A549 (cell line): ENCODE measurements around the gene SLCO1B1. TPM values are rescaled to one million over a fixed set of nuclear protein-coding genes. Genes with fewer than 3 reads are reported as not detected.

ENCODE experiments used
- ATAC-seq, 2 experiments: fragments of 200-7000 bp in 1 of 2; fragments of >200 bp in 1 of 2; cut with Nextera tagmentation in 1 of 2; cut with Tn5 transposase in 1 of 2; 3 replicates each; pipeline versions ENCODE4 v1.8.0 to v1.9.1; 2018 to 2020; ENCODE audit warnings: mild to moderate bottlenecking in 1 of 2, moderate library complexity in 1 of 2
- CTCF ChIA-PET: fragments of 300-600 bp; sonication (Branson Sonifier 250); formaldehyde crosslinking; extraction: SDS; loops from one replicate; lab custom pipeline; 2021; ENCODE audit warnings: antibody characterized with exemption, inconsistent platforms; lab: Yijun Ruan, JAX
- POLR2A ChIA-PET: fragments of 350-600 bp; formaldehyde crosslinking; extraction: SDS; loops from one replicate; lab custom pipeline; 2021; ENCODE audit warnings: antibody characterized with exemption, inconsistent platforms; lab: Yijun Ruan, JAX
- DNase-seq, 2 experiments: peaks; one replicate each; pipeline versions ENCODE4 v3.0.0 to v3.0.0-alpha.2; 2011 to 2016; ENCODE audit warnings: low read depth in 1 of 2, low spot score in 1 of 2
- FAIRE-seq: peaks from 2 replicates; lab custom pipeline; 2011; peaks lifted over from hg19 to GRCh38; lab: Jason Lieb, UNC
- H3K27ac ChIP-seq, 2 experiments: fragments of >200 bp; sonication (Bioruptor Twin); formaldehyde crosslinking; 3 replicates each; pipeline ENCODE4 v1.5.1; 2016 to 2017
- H3K4me1 ChIP-seq: fragments of >200 bp; sonication (Bioruptor Twin); formaldehyde crosslinking; 3 replicates; pipeline ENCODE4 v1.6.1; 2016
- H3K4me2 ChIP-seq: fragments of >200 bp; sonication (Bioruptor Twin); formaldehyde crosslinking; 3 replicates; pipeline ENCODE4 v1.6.1; 2016
- H3K4me3 ChIP-seq: fragments of >200 bp; sonication (Bioruptor Twin); formaldehyde crosslinking; 3 replicates; pipeline ENCODE4 v1.5.1; 2016
- H3K9me3 ChIP-seq: fragments of >200 bp; sonication (Bioruptor Twin); formaldehyde crosslinking; 3 replicates; pipeline ENCODE4 v1.6.1; 2016
- BHLHE40 ChIP-seq: IDR thresholded peaks from 2 replicates; pipeline ENCODE4 v1.6.1; 2012; ENCODE audit warnings: low read depth, low read length, inconsistent platforms
- CBX8 ChIP-seq: fragments of 200-600 bp; sonication (generic); IDR thresholded peaks from 2 replicates; pipeline ENCODE4 v1.6.1; 2016
- CHD2 ChIP-seq: fragments of 150-350 bp; IDR thresholded peaks from 2 replicates; pipeline ENCODE4 v1.6.1; 2014; ENCODE audit warnings: low read length; ENCODE audit not compliant: partially characterized antibody
- E2F6 ChIP-seq: IDR thresholded peaks from 2 replicates; pipeline ENCODE4 v1.6.1; 2012; ENCODE audit warnings: low read depth, borderline replicate concordance
- EHMT2 ChIP-seq: fragments of 200-600 bp; sonication (generic); IDR thresholded peaks from 2 replicates; pipeline ENCODE4 v1.6.1; 2016; ENCODE audit warnings: antibody characterized with exemption, low read depth, mild to moderate bottlenecking, moderate library complexity
- ELK1 ChIP-seq: fragments of 150-350 bp; IDR thresholded peaks from 2 replicates; pipeline ENCODE4 v1.6.1; 2014; ENCODE audit warnings: low read depth, mild to moderate bottlenecking, low read length
- HMGXB4 ChIP-seq: fragments of 250-450 bp; sonication (Bioruptor Pico); IDR thresholded peaks from 2 replicates; pipeline ENCODE4 v1.5.0; 2021; ENCODE audit warnings: mild to moderate bottlenecking, moderate library complexity, borderline replicate concordance
- HOXA7 ChIP-seq: fragments of 250-450 bp; sonication (Bioruptor Pico); IDR thresholded peaks from 2 replicates; pipeline ENCODE4 v1.5.0; 2020; ENCODE audit warnings: mild to moderate bottlenecking, moderate library complexity
- KDM5A ChIP-seq: fragments of 200-600 bp; sonication (generic); IDR thresholded peaks from 2 replicates; pipeline ENCODE4 v1.6.1; 2016; ENCODE audit warnings: antibody characterized with exemption, mild to moderate bottlenecking
- MAFK ChIP-seq: fragments of 450-650 bp; IDR thresholded peaks from 2 replicates; pipeline ENCODE4 v1.6.1; 2014; ENCODE audit not compliant: partially characterized antibody
- MAX ChIP-seq: IDR thresholded peaks from 2 replicates; pipeline ENCODE4 v1.6.1; 2012
- NPAS2 ChIP-seq: fragments of 250-450 bp; sonication (Bioruptor Pico); IDR thresholded peaks from 2 replicates; pipeline ENCODE4 v1.8.0; 2022; ENCODE audit warnings: mild to moderate bottlenecking, moderate library complexity, borderline replicate concordance
- PBX3 ChIP-seq: IDR thresholded peaks from 2 replicates; pipeline ENCODE4 v1.6.1; 2012
- POLR2A ChIP-seq: IDR thresholded peaks from 2 replicates; pipeline ENCODE4 v1.6.1; 2012; ENCODE audit warnings: mild to moderate bottlenecking, low read length
- RAD21 ChIP-seq, 2 experiments: fragments of >200 bp in 1 of 2; sonication (Bioruptor Twin) in 1 of 2; formaldehyde crosslinking in 1 of 2; IDR thresholded peaks in 1 of 2; conservative IDR thresholded peaks in 1 of 2; 2 replicates in 1 of 2; 3 replicates in 1 of 2; pipeline ENCODE4 v1.6.1; 2012 to 2018; ENCODE audit warnings: inconsistent platforms in 1 of 2
- SMC3 ChIP-seq: fragments of >200 bp; sonication (Bioruptor Twin); formaldehyde crosslinking; IDR thresholded peaks from 3 replicates; pipeline ENCODE4 v1.6.1; 2018; ENCODE audit warnings: inconsistent platforms
- USF2 ChIP-seq: fragments of 450-650 bp; IDR thresholded peaks from 2 replicates; pipeline ENCODE4 v1.6.1; 2014; ENCODE audit warnings: antibody characterized with exemption
- ZFP36 ChIP-seq: fragments of 450-650 bp; IDR thresholded peaks from 2 replicates; pipeline ENCODE4 v1.6.1; 2014; ENCODE audit warnings: borderline replicate concordance; ENCODE audit not compliant: partially characterized antibody
- ZNF302 ChIP-seq: fragments of 250-450 bp; sonication (Bioruptor Pico); IDR thresholded peaks from 2 replicates; pipeline ENCODE4 v1.9.0; 2021; ENCODE audit warnings: inconsistent platforms, mild to moderate bottlenecking, moderate library complexity
- ZSCAN20 ChIP-seq: fragments of 250-450 bp; sonication (Bioruptor Pico); IDR thresholded peaks from 2 replicates; pipeline ENCODE4 v1.8.0; 2022; ENCODE audit warnings: mild to moderate bottlenecking, moderate library complexity
- WGBS: methylation state at CpG from one replicate; pipeline ENCODE4 v1.1.6; 2017; ENCODE audit errors: missing lambda C conversion rate; 5-methylcytosine and 5-hydroxymethylcytosine counted together
- polyA plus RNA-seq, 4 experiments: library from polyadenylated mRNA; depleted of rRNA in 3 of 4; stranded (reverse); fragments of >200 nt; fragmentation: RNase III in 1 of 4; extraction: RNeasy Plus Mini Kit Qiagen cat#74134 plus additional on column Dnase treatment in 1 of 4; gene quantifications; 2 replicates in 3 of 4; 3 replicates in 1 of 4; pipeline ENCODE4 v1.2.3, GENCODE V29; 2011 to 2017

The SLCO1B1 gene
- polyA plus RNA-seq, 2 of the 4 experiments (the other 2 are of a cell fraction), result 2.0 to 2.4 TPM

GRCh38 chr12:21111732-21112131, 19.3 kb upstream of the SLCO1B1 start:
- no peaks in the 10 kb centered on the region for H3K9me3 ChIP-seq
- ATAC-seq, result no peak
- no peak overlapping the region for H3K27ac ChIP-seq
- H3K4me2 ChIP-seq, result no peak overlapping the region
- H3K4me1 ChIP-seq, result no peaks in the 10 kb centered on the region
- TF ChIP-seq E2F6 (no peak), MAFK (peak; percentile 88), PBX3 (no peak)
- POLR2A ChIA-PET, result no interaction called here
- H3K4me3 ChIP-seq, result no peak overlapping the region
- 69% methylated on average over 4 of the region's 4 CpGs for WGBS
- DNase-seq, result no peak
- FAIRE-seq, result no peak
- CTCF ChIA-PET, result no interaction called here

- POLR2A ChIA-PET, result no interaction called here
- no peak for TF ChIP-seq ZNF302 (CRISPR knock-in tag)
- no peak for TF ChIP-seq EHMT2
- no peak for TF ChIP-seq KDM5A
- no peak for TF ChIP-seq RAD21 (conservative IDR thresholded peaks at IDR 0.05 in 1 of 2, IDR thresholded peaks at IDR 0.05 in 1 of 2)
- no peak for TF ChIP-seq BHLHE40
- TF ChIP-seq POLR2A, result no peak
- no peak for TF ChIP-seq MAX
- TF ChIP-seq E2F6, result no peak
- no peak for TF ChIP-seq HMGXB4 (CRISPR knock-in tag)
- TF ChIP-seq, all 56 proteins: peak for 0
- ATAC-seq (no peak), DNase-seq (no peak), FAIRE-seq (no peak)
- 89% methylated on average over 7 of the region's 7 CpGs for WGBS
- peaks cover 4% of the 10 kb centered on the region for H3K4me1 ChIP-seq
- H3K27ac ChIP-seq, result no peak overlapping the region
- H3K4me2 ChIP-seq, result no peak overlapping the region
- no peak overlapping the region for H3K4me3 ChIP-seq
- 0 out of 3 replicates have a peak, but pooled peaks cover 3% of the 10 kb centered on the region for H3K9me3 ChIP-seq
- CTCF ChIA-PET, result no interaction called here
Measured at GRCh38 chr12:21113266-21113665, 17.7 kb upstream of the SLCO1B1 start.

GRCh38 chr12:21117995-21118394, 13.0 kb upstream of the SLCO1B1 start:
- peak overlapping the region; percentile 63 to 78; a peak in 5 of 6 replicates for H3K27ac ChIP-seq
- ATAC-seq, result no peak
- TF ChIP-seq HOXA7 (CRISPR knock-in tag) (no peak), USF2 (no peak), NPAS2 (CRISPR knock-in tag) (no peak), CHD2 (no peak), ZFP36 (no peak), CBX8 (no peak), ZSCAN20 (CRISPR knock-in tag) (no peak), ELK1 (no peak), SMC3 (no peak), HMGXB4 (CRISPR knock-in tag) (no peak)
- POLR2A ChIA-PET, result no interaction called here
- H3K4me2 ChIP-seq, result no peak overlapping the region; the same call in 2 of the 3 replicates
- FAIRE-seq, result no peak
- DNase-seq, result no peak
- H3K4me3 ChIP-seq, result no peak overlapping the region
- WGBS, result 83% methylated on average over 3 of the region's 3 CpGs
- peaks cover 17% of the 10 kb centered on the region for H3K4me1 ChIP-seq
- H3K9me3 ChIP-seq, result 0 out of 3 replicates have a peak, but pooled peaks cover 5% of the 10 kb centered on the region
- CTCF ChIA-PET, result interaction anchor here (1.5 kb wide), 1 partner anchor 13 kb away, joined by 3 read pairs; no protein-coding TSS in a partner anchor
